Ectodermal cell (in vitro differentiated cells): ENCODE results near the gene ATP10D.
"Not testable (repeated sequence)": the region's sequence is repeated elsewhere in the genome, so short reads cannot be mapped to it uniquely, and the experiment has no call there.

ENCODE experiments used
- H3K27ac ChIP-seq: 2 replicates; pipeline ENCODE4 v1.7.0; 2013; ENCODE audit warnings: mild to moderate bottlenecking, low read depth, low read length; ENCODE audit not compliant: insufficient read depth, poor library complexity, severe bottlenecking
- H3K27me3 ChIP-seq: 2 replicates; pipeline ENCODE4 v1.7.0; 2013; ENCODE audit warnings: mild to moderate bottlenecking, low read length; ENCODE audit not compliant: insufficient read depth, control insufficient read depth, poor library complexity, severe bottlenecking
- H3K36me3 ChIP-seq: one replicate; pipeline ENCODE4 v1.7.0; 2013; ENCODE audit warnings: low read length; ENCODE audit not compliant: control insufficient read depth, insufficient read depth
- H3K4me1 ChIP-seq: one replicate; pipeline ENCODE4 v1.7.0; 2013; ENCODE audit warnings: low read length; ENCODE audit not compliant: control insufficient read depth, insufficient read depth
- H3K4me3 ChIP-seq: 2 replicates; pipeline ENCODE4 v1.7.0; 2013; ENCODE audit warnings: low read depth, low read length, control low read depth; ENCODE audit not compliant: insufficient read depth
- H3K9me3 ChIP-seq: 2 replicates; pipeline ENCODE4 v1.7.0; 2013; ENCODE audit warnings: mild to moderate bottlenecking, low read length, moderate library complexity; ENCODE audit not compliant: control insufficient read depth
- WGBS, 2 experiments: methylation state at CpG; one replicate each; pipeline ENCODE4 v1.1.7; 2013; ENCODE audit warnings: missing lambda C conversion rate in 2 of 2; 5-methylcytosine and 5-hydroxymethylcytosine counted together

ATP10D gene

DNA sequence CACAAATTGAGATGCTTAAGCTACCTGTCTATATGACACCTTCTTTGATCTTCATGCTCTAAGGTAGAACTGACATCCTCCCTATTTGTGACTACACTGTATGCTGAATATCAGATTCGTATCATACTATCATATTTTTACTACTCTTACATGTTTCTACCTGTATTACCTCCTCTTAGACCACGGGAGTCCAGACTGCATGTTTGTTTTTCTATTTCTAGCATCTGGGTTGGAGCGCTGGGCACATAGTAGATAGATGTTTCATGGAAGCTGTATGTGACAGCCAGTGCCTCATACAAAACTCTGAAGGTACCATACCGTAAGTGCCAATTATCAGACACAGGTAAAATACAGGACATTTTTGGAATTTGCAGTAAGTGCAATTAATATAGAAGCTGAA lies 47.6 kb downstream of the ATP10D start:
- Histone ChIP-seq H3K4me3 (no peak overlapping the region), H3K36me3 (no peaks in the 10 kb centered on the region), H3K4me1 (no peaks in the 10 kb centered on the region), H3K27me3 (no peaks in the 10 kb centered on the region), H3K27ac (no peak overlapping the region), H3K9me3 (no peaks in the 10 kb centered on the region)
- WGBS, 2 experiments, result 94 to 98% methylated on average over 3 to 4 of the region's 4 CpGs

DNA sequence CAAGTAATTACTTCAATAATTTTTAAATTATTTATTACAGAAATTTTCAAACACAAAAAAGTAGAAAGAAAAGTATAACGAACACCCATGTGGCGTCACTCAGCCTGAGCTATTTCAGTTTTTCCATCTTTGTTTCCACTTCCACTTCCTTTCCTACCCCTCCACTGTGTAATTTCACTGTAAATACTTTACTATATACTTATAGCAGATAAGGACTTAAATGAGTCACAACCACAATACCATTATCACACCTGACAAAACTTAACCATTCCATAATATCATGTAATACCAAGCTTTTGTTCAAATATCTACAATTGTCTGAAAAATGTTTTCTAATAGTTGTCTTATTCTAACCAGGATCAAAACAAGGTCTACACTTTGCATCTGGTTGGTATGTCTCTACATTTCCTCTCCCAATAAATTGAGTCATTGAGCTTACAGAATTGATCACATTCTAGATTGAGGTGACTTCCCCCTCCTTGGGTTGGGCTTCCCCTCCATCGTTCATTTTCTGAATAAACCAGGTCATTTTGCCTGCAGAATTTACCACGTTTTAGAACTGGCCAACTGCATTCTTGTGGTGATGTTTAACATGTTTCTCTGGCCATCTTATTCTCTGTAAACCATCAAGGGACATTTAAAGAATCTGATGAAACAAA lies 48.7 kb downstream of the ATP10D start:
- H3K27ac ChIP-seq, result no peak overlapping the region
- 85 to 88% methylated on average over 4 of the region's 4 CpGs for WGBS, 2 experiments

DNA sequence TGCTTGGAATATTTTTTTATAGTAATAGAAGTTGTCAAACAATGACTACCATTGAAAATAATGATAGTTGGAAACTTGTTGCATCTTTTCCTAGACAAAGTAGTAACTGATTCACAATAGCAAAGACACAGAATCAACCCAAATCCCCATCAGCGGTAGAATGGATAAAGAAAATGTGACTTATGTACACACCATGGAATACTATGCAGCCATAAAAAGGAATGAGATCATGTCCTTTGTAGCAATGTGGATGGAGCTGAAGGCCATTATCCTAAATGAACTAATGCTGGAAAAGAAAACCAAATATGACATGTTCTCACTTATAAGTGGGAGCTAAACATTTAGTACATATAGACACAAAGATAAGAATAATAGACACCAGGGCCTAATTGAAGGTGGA lies 49.7 kb downstream of the ATP10D start:
- H3K27me3 ChIP-seq, result no peaks in the 10 kb centered on the region
- 83 to 100% methylated on average over 1 of the region's 1 CpG for whole genome bisulfite sequencing, 2 experiments

More for the DNA sequence above, 48.7 kb downstream of the ATP10D start:
- Histone ChIP-seq H3K27me3 (no peaks in the 10 kb centered on the region), H3K4me3 (no peak overlapping the region), H3K36me3 (no peaks in the 10 kb centered on the region), H3K4me1 (no peaks in the 10 kb centered on the region), H3K9me3 (no peaks in the 10 kb centered on the region)

DNA sequence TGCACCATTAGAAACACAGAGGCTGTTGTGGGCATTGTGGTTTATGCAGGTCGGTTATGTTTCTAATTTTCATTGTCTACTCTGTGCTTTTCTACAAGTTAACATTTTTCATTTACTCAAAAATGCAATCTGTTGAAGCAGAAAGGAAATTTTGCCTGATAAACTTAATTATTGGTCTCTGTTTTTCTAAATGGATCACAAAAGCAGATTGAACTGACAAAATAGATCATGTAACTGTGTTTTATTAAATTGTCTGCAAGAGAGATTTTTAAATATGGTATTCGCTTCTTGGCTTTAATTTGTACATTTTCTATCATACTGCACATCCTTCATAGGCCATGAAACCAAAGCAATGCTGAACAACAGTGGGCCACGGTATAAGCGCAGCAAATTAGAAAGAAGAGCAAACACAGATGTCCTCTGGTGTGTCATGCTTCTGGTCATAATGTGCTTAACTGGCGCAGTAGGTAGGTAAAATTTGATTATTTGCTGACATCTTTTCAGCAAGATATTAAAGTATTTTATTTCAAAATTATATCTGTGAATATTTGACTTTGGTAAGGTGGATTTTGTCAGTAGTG lies 50.6 kb downstream of the ATP10D start:
- WGBS, 2 experiments, result 92 to 99% methylated on average over 4 to 5 of the region's 5 CpGs
- no peaks in the 10 kb centered on the region for H3K9me3 ChIP-seq
- no peaks in the 10 kb centered on the region for H3K36me3 ChIP-seq
- H3K27ac ChIP-seq, result no peak overlapping the region
- H3K4me3 ChIP-seq, result no peak overlapping the region
- H3K27me3 ChIP-seq, result no peaks in the 10 kb centered on the region
- no peaks in the 10 kb centered on the region for H3K4me1 ChIP-seq

More for the DNA sequence above, 49.7 kb downstream of the ATP10D start:
- no peaks in the 10 kb centered on the region for H3K4me1 ChIP-seq
- no peak overlapping the region for H3K4me3 ChIP-seq
- no peaks in the 10 kb centered on the region for H3K36me3 ChIP-seq
- no peaks in the 10 kb centered on the region for H3K9me3 ChIP-seq
- H3K27ac ChIP-seq, result no peak overlapping the region

DNA sequence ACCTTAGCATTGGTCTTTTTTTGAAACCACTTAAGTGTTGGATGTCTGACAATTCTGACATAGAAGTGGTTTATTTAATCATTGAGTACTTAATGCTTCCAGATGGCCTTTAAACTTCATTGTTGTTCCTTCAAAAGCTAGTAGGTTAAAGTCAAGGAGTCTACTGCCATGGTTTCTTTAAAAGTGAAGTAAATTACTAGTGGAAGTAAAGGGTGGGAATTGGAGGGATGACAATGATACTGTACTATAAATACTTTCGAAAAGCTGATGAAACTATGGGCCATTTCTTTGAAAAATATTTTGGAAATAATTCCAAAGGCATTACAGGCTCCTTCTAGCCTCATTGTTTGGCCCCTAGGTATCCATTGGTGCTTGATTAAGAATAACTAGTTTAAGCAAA lies 51.9 kb downstream of the ATP10D start:
- no peaks in the 10 kb centered on the region for H3K4me1 ChIP-seq
- no peaks in the 10 kb centered on the region for H3K27me3 ChIP-seq
- no peak overlapping the region for H3K4me3 ChIP-seq
- H3K27ac ChIP-seq, result no peak overlapping the region
- H3K9me3 ChIP-seq, result no peaks in the 10 kb centered on the region
- H3K36me3 ChIP-seq, result no peaks in the 10 kb centered on the region
- WGBS, 2 experiments, result 0% methylated on average over 1 of the region's 1 CpG

DNA sequence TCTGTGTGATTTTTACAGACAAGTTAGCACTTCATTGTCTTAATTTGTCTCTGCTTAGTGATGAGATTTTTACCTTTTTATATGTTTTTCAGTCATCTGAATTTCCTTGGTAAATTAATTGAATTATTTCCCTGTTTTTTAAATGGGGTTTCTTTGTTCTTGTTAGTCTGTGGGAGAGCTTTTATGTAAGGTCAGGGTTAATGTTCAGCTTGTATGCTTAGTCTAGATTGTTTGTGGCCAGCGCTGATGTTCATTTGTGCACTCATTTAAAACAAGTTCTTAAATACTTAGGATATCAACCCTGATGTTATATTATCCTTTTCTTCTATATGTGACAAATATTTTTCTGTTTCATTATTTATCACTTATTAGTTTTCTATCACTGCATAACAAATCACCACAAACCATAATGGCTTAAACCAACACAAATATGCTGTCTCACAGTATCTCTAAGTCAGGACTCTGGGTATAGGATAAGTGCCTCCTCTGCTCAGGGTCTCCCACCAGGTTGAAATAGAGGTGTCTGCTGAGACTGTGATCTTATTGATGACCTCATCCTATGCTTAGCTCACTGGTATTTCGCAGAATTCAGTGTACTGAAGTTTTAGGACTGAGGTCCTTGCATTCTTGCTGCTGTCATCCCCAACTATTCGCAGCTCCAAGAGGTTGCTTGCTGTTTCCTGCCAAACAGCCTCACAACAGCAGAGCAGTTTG lies 53.2 kb downstream of the ATP10D start:
- Histone ChIP-seq H3K4me1 (no peaks in the 10 kb centered on the region), H3K9me3 (no peaks in the 10 kb centered on the region), H3K27me3 (no peaks in the 10 kb centered on the region), H3K27ac (no peak overlapping the region), H3K36me3 (no peaks in the 10 kb centered on the region), H3K4me3 (no peak overlapping the region)
- 83 to 93% methylated on average over 2 to 3 of the region's 3 CpGs for WGBS, 2 experiments

DNA sequence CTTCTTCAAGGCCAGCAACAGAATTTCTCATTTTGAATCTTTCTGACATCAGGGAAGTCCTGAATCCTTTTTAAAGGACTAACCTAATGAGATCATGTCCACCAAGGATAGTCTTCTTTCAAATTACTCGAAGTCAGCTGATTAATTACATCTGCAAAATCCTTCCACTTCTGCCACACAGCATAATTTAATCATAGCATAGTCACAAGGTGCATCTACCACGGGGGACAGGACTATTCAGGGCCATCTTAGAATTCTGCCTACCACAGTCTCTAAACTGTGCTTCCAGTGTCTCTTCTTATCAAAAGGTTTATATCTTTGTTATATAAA lies 53.7 kb downstream of the ATP10D start:
- H3K4me3 ChIP-seq, result no peak overlapping the region
- 91 to 98% methylated on average over 2 of the region's 2 CpGs for WGBS, 2 experiments
- H3K4me1 ChIP-seq, result no peaks in the 10 kb centered on the region
- H3K9me3 ChIP-seq, result no peaks in the 10 kb centered on the region
- no peak overlapping the region for H3K27ac ChIP-seq
- no peaks in the 10 kb centered on the region for H3K27me3 ChIP-seq
- no peaks in the 10 kb centered on the region for H3K36me3 ChIP-seq

DNA sequence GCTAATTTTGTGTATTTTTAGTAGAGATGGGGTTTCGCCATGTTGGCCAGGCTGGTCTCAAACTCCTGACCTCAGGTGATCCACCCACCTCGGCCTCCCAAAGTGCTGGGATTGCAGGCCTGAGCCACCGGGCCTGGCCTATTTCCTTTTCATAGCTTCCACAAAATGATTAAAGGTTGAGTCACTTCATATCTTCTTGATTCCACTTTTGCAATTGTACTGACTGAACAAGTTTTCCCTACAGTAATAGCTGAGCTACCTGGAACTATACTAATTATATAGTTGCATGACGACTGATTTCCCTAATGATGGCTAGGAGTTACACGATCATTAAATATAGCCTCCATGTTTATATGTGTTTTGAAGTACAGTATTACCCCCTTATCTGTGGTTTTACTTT lies 57.6 kb downstream of the ATP10D start:
- H3K9me3 ChIP-seq, H3K36me3 ChIP-seq, H3K27me3 ChIP-seq, H3K4me1 ChIP-seq, H3K27ac ChIP-seq, H3K4me3 ChIP-seq: not testable (repeated sequence)
- 86 to 95% methylated on average over 2 to 4 of the region's 5 CpGs for WGBS, 2 experiments

DNA sequence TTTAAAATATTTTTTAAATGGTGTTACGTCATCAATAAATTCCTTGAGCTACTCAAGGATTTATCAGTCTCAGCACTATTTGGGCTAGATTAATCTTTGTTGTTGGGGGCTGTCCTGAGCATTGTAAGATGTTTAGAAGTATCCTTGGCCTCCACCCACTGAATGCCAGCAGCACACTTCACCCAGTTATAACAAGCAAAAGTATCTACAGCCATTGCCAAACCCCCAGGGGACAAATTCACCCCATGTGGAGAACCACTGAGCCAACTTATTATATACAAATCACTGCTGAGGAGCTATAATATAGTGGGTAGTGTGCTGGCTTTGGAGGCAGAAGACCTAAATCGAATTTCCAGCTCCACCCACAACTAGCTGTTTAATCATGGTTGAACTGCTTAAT lies 58.3 kb downstream of the ATP10D start:
- no peaks in the 10 kb centered on the region for H3K4me1 ChIP-seq
- H3K4me3 ChIP-seq, result no peak overlapping the region
- no peak overlapping the region for H3K27ac ChIP-seq
- WGBS, 2 experiments, result 77 to 100% methylated on average over 1 of the region's 2 CpGs
- H3K9me3 ChIP-seq, result no peaks in the 10 kb centered on the region
- H3K36me3 ChIP-seq, result no peaks in the 10 kb centered on the region
- H3K27me3 ChIP-seq, result no peaks in the 10 kb centered on the region

DNA sequence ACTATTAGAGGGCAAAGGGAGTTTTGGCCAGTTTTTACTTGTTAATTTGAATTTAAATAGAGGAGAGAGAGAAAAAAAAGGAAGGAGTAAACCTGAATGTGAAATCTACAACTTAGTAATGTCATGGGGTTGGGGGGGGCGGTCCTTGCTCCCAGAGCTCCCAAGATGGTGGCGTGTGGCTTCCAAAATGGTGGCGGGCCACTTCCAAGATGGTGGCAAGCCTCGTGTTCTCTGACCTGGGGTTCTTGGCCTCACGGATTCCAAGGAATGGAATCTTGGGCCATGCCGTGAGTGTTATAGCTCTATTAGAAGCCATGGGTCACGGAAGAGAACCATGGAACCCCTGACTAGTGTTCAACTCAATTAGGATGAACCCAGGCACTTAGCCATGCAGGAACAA lies 65.3 kb downstream of the ATP10D start:
- WGBS, 2 experiments, result 94 to 97% methylated on average over 7 of the region's 7 CpGs
- H3K4me1 ChIP-seq, H3K9me3 ChIP-seq, H3K36me3 ChIP-seq, H3K27ac ChIP-seq, H3K27me3 ChIP-seq, H3K4me3 ChIP-seq: not testable (repeated sequence)
